HG03045 (cell line): ENCODE results near the gene HIVEP3.

Experiments
- ATAC-seq: cut with Tn5 transposase; IDR thresholded peaks from one replicate; pipeline ENCODE4 v1.9.1; 2021; ENCODE audit warnings: mild to moderate bottlenecking, moderate library complexity; ENCODE audit not compliant: unreplicated experiment

The HIVEP3 gene

DNA sequence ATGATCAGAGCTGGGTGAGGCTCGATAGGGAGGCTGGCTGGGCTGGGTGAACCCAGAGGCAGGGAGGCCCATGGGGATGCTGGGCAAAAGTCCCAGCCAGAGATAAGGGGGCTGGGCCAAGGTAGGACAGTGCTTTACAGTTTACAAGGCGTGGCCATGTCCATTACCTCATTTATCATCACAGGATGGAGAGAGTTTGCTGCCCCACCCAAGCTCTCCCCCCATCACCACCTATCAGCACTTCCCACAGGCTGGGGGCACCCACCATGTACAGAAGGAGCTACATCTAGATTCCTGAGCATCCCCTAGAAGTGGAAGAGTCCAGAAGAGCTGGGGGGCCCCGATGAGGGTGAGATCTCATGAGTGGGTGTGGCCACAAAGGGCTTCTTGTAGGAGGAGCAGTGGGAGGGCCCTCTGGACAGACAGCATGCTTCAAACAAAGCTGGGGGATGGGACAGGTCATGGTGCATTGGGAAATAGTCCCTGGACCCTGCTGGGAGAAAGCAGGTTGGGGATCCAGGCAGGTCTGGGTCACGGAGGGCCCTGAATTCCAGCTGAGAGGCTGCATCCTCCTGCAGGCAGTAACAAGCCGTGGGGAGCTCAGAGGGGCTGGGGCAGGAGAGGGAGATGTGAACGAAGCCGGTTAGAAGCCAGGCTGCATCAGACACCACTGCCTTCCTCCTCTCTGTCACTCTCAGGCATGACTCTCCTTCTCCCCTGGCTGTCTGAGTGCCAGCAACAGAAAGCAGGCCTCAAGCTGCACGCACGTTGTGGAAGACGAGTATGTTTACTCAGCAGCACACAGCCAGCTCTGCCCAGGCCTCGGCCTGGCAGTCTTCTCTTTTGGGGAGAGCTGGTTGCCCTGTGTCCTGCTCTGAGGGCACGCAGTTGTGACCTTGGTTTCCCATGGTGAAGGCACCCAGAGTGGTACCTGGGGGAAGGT is 202.3 kb downstream of the HIVEP3 start:
- ATAC-seq = no peak

GRCh38 chr1:41715441-41716095 is 203.2 kb downstream of the HIVEP3 start:
- ATAC-seq = no peak

GRCh38 chr1:41714638-41715389 is 203.9 kb downstream of the HIVEP3 start:
- ATAC-seq = no peak

DNA sequence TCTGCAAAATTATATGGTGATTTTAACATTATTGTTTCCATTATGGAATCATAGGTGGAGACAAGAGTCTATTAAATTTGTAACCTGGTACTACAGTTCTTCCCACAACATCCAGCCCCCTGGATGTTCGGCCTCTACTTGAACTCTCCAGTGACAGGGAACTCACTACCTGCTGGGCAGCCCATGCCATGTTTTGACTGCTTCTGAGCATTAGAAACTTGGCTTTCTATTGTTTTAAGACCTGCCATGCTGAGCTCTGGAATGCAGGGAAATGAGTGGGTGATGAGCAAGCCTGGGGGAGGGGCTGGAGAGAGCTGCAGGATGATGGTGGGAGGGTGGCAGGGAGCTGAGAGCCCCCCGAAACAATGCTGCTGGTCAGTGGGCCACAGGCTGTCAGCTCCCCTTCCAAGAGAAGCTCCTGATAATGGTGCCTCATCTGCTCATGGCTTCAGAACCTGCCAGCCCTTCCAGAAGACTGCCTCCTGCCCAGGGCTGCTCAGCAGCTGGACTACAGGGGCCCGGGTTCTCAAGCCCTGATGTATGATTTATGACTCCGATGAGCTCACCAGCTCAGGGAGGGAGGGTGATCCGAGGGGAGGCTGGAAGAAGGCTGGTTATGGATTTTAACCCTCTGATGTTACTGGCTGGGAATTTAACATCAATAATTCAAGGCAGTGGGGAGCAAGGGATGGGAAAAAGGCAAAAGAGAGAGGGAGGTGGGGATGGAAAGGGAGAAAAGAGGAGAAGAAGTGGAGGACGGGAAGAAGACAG is 205.0 kb downstream of the HIVEP3 start:
- ATAC-seq = no peak

DNA sequence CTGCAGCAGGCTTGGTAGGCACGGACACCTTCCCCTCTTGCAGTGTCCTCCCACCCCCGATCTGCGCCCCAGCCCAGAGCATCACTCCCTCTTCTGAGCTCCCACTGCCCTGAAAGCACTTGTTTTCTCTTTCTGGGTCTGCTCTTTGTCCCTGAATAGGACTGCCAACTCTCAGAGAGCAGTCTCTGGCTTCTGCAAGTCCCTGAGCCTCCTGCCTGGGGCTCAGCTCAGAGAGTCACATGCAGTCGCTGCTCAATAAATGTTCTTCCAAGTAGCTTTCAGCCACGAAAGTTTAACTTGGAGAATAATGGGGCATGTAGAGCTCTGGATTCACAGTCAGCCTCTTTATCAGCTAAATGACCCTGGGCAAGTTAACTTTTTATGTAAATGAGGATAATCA is 205.6 kb downstream of the HIVEP3 start:
- no peak for ATAC-seq

GRCh38 chr1:41712695-41713094 is 206.0 kb downstream of the HIVEP3 start:
- ATAC-seq = no peak

DNA sequence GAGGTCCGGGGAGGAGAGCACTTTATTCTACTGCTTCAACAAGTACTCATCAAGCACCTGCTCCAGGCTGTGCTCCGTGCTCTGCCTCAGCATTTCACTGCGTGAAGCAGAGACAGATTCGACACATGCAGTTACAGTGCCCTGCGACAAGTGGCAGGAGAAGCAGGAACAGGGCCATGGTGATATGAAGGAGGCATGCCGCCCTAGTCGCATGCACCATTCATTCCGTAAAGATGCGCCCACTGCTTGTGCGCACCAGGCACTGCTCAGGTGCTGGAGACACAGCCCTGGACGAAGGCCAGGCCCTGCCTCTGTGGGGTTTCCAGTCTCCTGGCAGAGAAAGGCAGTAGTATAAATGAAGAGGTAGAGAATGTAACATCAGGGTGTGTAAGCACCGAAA is 206.6 kb downstream of the HIVEP3 start:
- no peak for ATAC-seq

- ATAC-seq = no peak
Measured at GRCh38 chr1:41711581-41711980, 207.1 kb downstream of the HIVEP3 start.

GRCh38 chr1:41710980-41711379 is 207.7 kb downstream of the HIVEP3 start:
- ATAC-seq = no peak

DNA sequence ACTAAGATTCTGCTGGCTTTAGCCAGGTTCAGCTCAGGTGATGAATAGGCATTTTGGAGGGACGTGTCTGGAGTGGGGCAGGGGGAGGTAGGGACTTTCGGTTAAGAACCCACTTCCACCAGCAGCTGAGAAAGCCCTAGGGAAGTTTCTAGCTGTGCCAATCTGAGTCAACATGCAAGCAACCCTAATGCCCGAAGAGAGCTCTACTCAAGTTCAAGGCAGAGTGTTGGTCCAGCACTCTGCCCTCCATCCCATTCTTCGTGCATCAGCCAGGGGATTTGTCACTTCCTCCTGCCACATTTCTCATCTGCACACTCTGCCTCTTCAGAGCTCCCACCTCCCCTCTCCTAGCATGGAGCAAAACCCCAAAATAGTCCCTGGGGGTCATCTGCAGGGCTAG is 208.8 kb downstream of the HIVEP3 start:
- ATAC-seq = no peak

- no peak for ATAC-seq
Measured at GRCh38 chr1:41709331-41709730, 209.4 kb downstream of the HIVEP3 start.

DNA sequence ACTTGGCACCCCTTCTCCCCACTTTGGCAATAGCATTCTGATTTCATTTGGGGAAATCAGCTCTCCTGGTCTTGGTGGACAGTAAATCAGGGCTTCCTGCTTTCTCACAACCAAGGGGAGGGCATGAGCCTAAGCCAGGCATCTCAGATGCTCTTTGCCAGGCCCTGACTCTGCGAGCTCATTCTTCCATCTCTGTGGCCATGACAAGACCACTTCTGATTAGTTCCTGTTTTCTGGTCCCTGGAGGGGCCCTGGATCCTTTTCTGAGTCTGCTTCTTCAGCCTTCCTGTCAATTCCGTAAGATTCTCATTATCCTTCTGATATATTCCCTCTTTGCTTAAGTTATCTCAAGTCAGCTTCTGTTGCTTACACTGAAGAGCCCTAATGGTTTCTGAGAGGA is 210.4 kb downstream of the HIVEP3 start:
- no peak for ATAC-seq

GRCh38 chr1:41707793-41708192 is 210.9 kb downstream of the HIVEP3 start:
- ATAC-seq = no peak

GRCh38 chr1:41705798-41706197 is 212.9 kb downstream of the HIVEP3 start:
- ATAC-seq = no peak

- ATAC-seq = no peak
Measured at GRCh38 chr1:41704196-41704595, 214.5 kb downstream of the HIVEP3 start.

DNA sequence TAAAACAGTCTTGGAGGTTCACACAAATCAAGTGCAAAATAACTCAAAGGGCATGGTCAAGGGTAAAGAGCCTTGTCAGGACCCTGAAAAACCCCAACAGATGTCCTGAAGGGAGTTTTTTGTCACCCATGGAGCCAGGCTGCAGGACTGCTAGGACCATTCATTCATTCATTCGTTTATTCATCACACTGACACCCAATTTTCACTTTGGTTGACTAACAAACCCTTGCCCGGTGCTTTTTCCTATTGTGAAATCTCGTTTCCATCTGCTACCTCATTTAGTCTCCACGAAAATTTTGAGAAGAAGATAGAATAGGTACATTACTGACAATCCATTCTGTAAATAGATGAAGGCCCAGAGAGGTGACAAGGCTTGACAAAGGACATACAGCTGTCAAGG is 216.0 kb downstream of the HIVEP3 start:
- ATAC-seq = no peak

- ATAC-seq = no peak
Measured at GRCh38 chr1:41700986-41701535, 217.7 kb downstream of the HIVEP3 start.

DNA sequence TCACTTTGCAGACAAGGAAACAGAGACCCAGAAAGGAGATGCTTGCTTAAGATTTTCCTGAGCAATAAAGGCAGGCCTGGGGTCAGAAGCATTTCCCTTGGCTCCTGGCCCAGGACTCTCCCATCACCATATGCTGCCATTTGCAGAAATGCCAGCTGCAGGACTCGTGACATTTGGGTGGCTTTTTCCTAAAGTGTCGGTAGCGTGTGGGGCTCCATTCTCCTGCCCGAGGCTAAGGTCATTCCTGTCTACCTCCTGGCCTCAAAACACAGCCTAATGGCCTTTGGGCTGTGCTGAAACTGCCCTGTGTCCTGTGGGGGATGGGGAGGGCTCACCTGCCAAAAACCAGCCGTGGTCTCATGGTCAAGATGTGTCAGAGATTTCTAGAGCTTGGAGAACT is 218.1 kb downstream of the HIVEP3 start:
- no peak for ATAC-seq

DNA sequence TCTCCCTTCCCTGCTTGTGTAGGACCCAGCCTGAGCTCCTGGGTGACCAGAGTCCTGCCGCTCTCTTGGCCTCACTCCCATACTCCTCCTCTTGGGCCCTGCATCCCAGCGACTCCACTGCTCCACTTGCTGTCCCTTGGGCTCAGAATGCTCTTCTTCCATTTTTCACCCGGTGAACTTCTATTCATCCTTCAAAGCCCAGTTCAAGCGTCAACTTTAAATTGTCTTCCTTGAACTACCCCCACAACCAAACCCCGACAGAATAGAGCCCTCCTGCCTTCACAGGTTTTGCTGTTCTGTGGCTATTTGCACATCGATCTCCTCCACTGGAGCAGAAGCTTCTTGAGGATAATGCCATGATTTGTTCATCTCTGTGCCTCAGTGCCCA is 218.9 kb downstream of the HIVEP3 start:
- ATAC-seq = no peak
